ENCODE measurements around the gene SKI.

The SKI gene

DNA sequence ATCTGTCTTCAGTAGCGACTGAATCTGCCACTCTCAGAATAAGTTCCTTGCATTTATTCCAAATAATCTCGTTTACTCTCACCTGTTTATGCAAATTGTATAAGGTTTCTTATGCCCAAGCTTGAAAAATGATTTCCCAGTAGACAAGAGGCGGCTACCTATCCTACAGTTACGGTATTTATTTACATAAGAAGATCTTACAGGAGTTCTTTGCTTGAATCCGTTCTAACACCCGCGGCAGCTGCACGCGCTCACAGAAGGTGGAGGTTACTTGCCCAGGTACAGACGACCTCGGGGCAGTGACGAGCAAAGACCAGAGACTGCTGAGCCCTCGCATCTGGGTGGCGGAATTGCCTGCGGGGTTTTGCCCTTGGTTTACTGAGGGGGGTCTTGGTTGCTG, 79.9 kb downstream of the SKI start:
- TF ChIP-seq EZH2phosphoT487 (IDR thresholded peaks at IDR 0.05; ENCODE audit: low read depth) = no peak
- TF ChIP-seq, protein P1, sequence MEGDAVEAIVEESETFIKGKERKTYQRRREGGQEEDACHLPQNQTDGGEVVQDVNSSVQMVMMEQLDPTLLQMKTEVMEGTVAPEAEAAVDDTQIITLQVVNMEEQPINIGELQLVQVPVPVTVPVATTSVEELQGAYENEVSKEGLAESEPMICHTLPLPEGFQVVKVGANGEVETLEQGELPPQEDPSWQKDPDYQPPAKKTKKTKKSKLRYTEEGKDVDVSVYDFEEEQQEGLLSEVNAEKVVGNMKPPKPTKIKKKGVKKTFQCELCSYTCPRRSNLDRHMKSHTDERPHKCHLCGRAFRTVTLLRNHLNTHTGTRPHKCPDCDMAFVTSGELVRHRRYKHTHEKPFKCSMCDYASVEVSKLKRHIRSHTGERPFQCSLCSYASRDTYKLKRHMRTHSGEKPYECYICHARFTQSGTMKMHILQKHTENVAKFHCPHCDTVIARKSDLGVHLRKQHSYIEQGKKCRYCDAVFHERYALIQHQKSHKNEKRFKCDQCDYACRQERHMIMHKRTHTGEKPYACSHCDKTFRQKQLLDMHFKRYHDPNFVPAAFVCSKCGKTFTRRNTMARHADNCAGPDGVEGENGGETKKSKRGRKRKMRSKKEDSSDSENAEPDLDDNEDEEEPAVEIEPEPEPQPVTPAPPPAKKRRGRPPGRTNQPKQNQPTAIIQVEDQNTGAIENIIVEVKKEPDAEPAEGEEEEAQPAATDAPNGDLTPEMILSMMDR (IDR thresholded peaks at IDR 0.05; ENCODE audit: low read depth, low read length) = no peak
- H4K20me1 ChIP-seq (ENCODE audit: insufficient read depth, low read length) = no peaks in the 10 kb centered on the region
- no peak overlapping the region for H3K4me2 ChIP-seq (ENCODE audit: low read length)
- H3K36me3 ChIP-seq (replicated peaks; ENCODE audit: low read depth, low read length) = peaks cover 4% of the 10 kb centered on the region
- no peaks in the 10 kb centered on the region for H3K79me2 ChIP-seq (ENCODE audit: low read length)
- H3K4me1 ChIP-seq (ENCODE audit: low read length) = peaks cover 14% of the 10 kb centered on the region
- H3K27ac ChIP-seq (ENCODE audit: low read length) = no peak overlapping the region
- no peak overlapping the region for H3K4me3 ChIP-seq (ENCODE audit: low read length)
- H3K9ac ChIP-seq (ENCODE audit: low read length) = no peak overlapping the region
- H3K9me3 ChIP-seq (ENCODE audit: insufficient read depth, low read length) = no peaks in the 10 kb centered on the region
- no peak overlapping the region for H2AFZ ChIP-seq (ENCODE audit: low read depth, low read length)
- no peaks in the 10 kb centered on the region for H3K27me3 ChIP-seq (ENCODE audit: low read depth, low read length)

DNA sequence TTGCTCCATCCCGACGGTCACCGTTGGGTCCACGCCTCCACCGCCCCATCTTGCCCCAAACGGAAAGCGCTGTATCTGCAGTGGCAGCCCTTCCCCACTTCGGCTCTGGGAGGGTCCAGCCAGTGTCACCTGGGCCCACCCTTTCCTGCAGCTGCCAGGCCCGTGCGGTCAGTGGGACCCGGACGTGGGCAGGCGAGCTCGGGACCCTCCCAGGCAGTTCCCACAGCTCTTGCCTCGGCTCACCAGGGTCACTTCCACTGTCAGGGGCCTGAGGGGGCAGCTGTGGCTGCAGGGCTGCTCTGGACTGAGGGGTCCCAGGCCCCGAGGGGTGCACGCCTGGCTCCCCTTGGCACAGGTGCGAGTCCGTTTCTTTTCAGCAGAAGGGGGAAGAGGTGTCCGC, 80.7 kb downstream of the SKI start:
- H3K27me3 ChIP-seq (ENCODE audit: low read depth, low read length) = no peaks in the 10 kb centered on the region
- H3K79me2 ChIP-seq (ENCODE audit: low read length) = no peaks in the 10 kb centered on the region
- no peak overlapping the region for H3K27ac ChIP-seq (ENCODE audit: low read length)
- H2AFZ ChIP-seq (ENCODE audit: low read depth, low read length) = no peak overlapping the region
- H3K9me3 ChIP-seq (ENCODE audit: insufficient read depth, low read length) = no peaks in the 10 kb centered on the region
- TF ChIP-seq, protein P1 (IDR thresholded peaks at IDR 0.05; ENCODE audit: low read depth, low read length) = no peak
- no peak for TF ChIP-seq EZH2phosphoT487 (IDR thresholded peaks at IDR 0.05; ENCODE audit: low read depth)
- H3K4me3 ChIP-seq (ENCODE audit: low read length) = no peak overlapping the region
- peaks cover 14% of the 10 kb centered on the region for H3K4me1 ChIP-seq (ENCODE audit: low read length)
- H4K20me1 ChIP-seq (ENCODE audit: insufficient read depth, low read length) = no peaks in the 10 kb centered on the region
- no peak overlapping the region for H3K9ac ChIP-seq (ENCODE audit: low read length)
- H3K36me3 ChIP-seq (replicated peaks; ENCODE audit: low read depth, low read length) = peaks cover 4% of the 10 kb centered on the region
- no peak overlapping the region for H3K4me2 ChIP-seq (ENCODE audit: low read length)

DNA sequence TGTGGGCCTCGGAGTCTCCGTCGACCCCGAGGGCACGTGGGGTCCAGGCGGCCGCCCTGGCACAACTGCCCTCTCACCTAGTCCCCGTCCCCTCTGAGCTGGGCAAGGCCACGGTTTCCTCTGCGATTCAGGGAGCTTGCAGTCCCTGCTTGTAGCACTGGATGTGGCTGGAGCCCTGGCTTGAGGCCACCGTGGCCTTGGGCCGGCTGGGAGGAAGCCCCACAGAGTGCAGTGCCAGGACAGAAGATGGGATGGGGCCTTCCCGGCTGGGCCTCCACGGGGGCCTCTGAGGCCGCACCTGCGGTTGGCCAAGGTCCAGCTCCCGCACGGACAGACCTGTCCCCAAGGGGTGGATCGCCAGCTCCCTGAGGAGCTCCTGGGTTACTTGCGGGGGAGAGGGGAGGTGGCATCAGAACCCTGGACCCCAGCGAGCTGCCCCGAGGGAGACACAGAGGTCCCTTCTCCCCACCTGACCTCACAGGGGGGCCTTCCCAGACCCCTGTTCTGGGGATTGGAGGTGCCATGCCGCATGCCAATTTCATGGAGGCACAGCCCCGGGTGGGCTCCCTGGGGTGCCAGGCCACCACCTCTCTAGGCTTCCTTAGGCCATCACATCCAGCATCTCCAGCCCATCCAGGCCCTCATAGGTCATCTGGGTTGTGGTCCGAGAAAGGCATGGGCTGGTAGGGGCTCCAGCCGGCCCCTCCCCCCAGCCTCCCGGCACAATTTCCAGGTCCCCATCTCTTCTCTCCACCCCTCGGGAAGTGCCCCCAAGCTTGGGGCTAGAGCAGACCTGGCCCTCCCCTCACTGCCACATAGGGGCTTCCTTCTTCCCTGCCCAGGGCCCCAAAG, 82.4 kb downstream of the SKI start:
- Histone ChIP-seq H3K4me2 (ENCODE audit: low read length) (no peak overlapping the region), H3K9ac (ENCODE audit: low read length) (no peak overlapping the region), H3K79me2 (ENCODE audit: low read length) (no peaks in the 10 kb centered on the region), H4K20me1 (ENCODE audit: insufficient read depth, low read length) (no peaks in the 10 kb centered on the region), H3K36me3 (replicated peaks; ENCODE audit: low read depth, low read length) (peaks cover 4% of the 10 kb centered on the region), H3K4me3 (ENCODE audit: low read length) (no peak overlapping the region), H3K9me3 (ENCODE audit: insufficient read depth, low read length) (no peaks in the 10 kb centered on the region), H3K27me3 (ENCODE audit: low read depth, low read length) (no peaks in the 10 kb centered on the region), H2AFZ (ENCODE audit: low read depth, low read length) (no peak overlapping the region), H3K4me1 (ENCODE audit: low read length) (peaks cover 14% of the 10 kb centered on the region), H3K27ac (ENCODE audit: low read length) (no peak overlapping the region)
- TF ChIP-seq, protein P1 (IDR thresholded peaks at IDR 0.05; ENCODE audit: low read depth, low read length) = no peak
- TF ChIP-seq EZH2phosphoT487 (IDR thresholded peaks at IDR 0.05; ENCODE audit: low read depth) = no peak

GRCh38 chr1:2311184-2312032, 83.3 kb downstream of the SKI start:
- no peak overlapping the region for H3K9ac ChIP-seq (ENCODE audit: low read length)

More at GRCh38 chr1:2311184-2312032, 83.3 kb downstream of the SKI start:
- Histone ChIP-seq H3K36me3 (replicated peaks; ENCODE audit: low read depth, low read length) (peaks cover 4% of the 10 kb centered on the region), H3K4me3 (ENCODE audit: low read length) (no peak overlapping the region), H3K4me1 (ENCODE audit: low read length) (peaks cover 14% of the 10 kb centered on the region), H4K20me1 (ENCODE audit: insufficient read depth, low read length) (no peaks in the 10 kb centered on the region), H3K27me3 (ENCODE audit: low read depth, low read length) (no peaks in the 10 kb centered on the region), H3K27ac (ENCODE audit: low read length) (no peak overlapping the region), H2AFZ (ENCODE audit: low read depth, low read length) (no peak overlapping the region), H3K79me2 (ENCODE audit: low read length) (no peaks in the 10 kb centered on the region), H3K9me3 (ENCODE audit: insufficient read depth, low read length) (no peaks in the 10 kb centered on the region), H3K4me2 (ENCODE audit: low read length) (no peak overlapping the region)
- TF ChIP-seq, protein P1 (IDR thresholded peaks at IDR 0.05; ENCODE audit: low read depth, low read length) = peak; percentile 30; the same call in 1 of the 2 replicates
- TF ChIP-seq EZH2phosphoT487 (IDR thresholded peaks at IDR 0.05; ENCODE audit: low read depth) = no peak

Measured in OCI-LY3 (cell line).